GM12878 (cell line): ENCODE results near the gene MAST4. TPM values are rescaled to one million over a fixed set of nuclear protein-coding genes. Genes with fewer than 3 reads are reported as not detected.

Experiments used
- ATAC-seq: fragments of 200-7000 bp; cut with Tn5 transposase; 3 replicates; pipeline ENCODE4 v1.9.1; 2020; ENCODE audit warnings: mild to moderate bottlenecking, moderate library complexity
- BruUV-seq: library from RNA; stranded (reverse); fragments of 400-500 nt; replicated peaks from 2 replicates; lab custom pipeline; 2021; lab: Mats Ljungman, UMichigan
- CTCF ChIA-PET: fragments of 300-600 bp; sonication (Branson Sonifier 250); formaldehyde crosslinking; extraction: SDS; loops from one replicate; lab custom pipeline; 2021; ENCODE audit warnings: inconsistent platforms; lab: Yijun Ruan, JAX
- POLR2A ChIA-PET: fragments of 350-600 bp; formaldehyde crosslinking; extraction: SDS; loops from one replicate; lab custom pipeline; 2021; ENCODE audit warnings: inconsistent platforms; lab: Charles Lee
- RAD21 ChIA-PET: fragments of 300-600 bp; sonication (Branson Sonifier 250); formaldehyde crosslinking; loops from one replicate; lab custom pipeline; 2023; ENCODE audit warnings: antibody characterized with exemption; ENCODE audit not compliant: unreplicated experiment; lab: Charles Lee
- SMC1A ChIA-PET: fragments of 300-600 bp; sonication (Branson Sonifier 250); formaldehyde crosslinking; loops from one replicate; lab custom pipeline; 2023; ENCODE audit not compliant: unreplicated experiment, uncharacterized antibody; lab: Charles Lee
- DNase-seq: peaks from one replicate; pipeline ENCODE4 v3.0.0-alpha.2; 2011; ENCODE audit warnings: low read depth, low spot score
- FAIRE-seq: peaks from 3 replicates; lab custom pipeline; 2011; peaks lifted over from hg19 to GRCh38; lab: Jason Lieb, UNC
- H2AFZ ChIP-seq: 2 replicates; pipeline ENCODE4 v1.6.0; 2011; ENCODE audit warnings: low read depth, low read length, control low read depth; ENCODE audit not compliant: control insufficient read depth
- H3K27ac ChIP-seq: 2 replicates; pipeline ENCODE4 v1.5.1; 2011; ENCODE audit warnings: control low read depth; ENCODE audit not compliant: control insufficient read depth, insufficient read depth
- H3K27me3 ChIP-seq, 2 experiments: replicated peaks in 1 of 2; 2 replicates each; pipeline versions ENCODE4 v1.6.0 to v1.6.1; 2011; ENCODE audit warnings: low read length in 1 of 2; ENCODE audit not compliant: control insufficient read depth in 2 of 2, insufficient read depth in 2 of 2
- H3K36me3 ChIP-seq, 2 experiments: 2 replicates each; pipeline ENCODE4 v1.5.1; 2011; ENCODE audit warnings: low read length in 1 of 2; ENCODE audit not compliant: control insufficient read depth in 2 of 2, insufficient read depth in 2 of 2
- H3K4me1 ChIP-seq: 2 replicates; pipeline ENCODE4 v1.6.1; 2011; ENCODE audit warnings: mild to moderate bottlenecking, low read length, moderate library complexity, mixed read lengths; ENCODE audit not compliant: control insufficient read depth, insufficient read depth
- H3K4me2 ChIP-seq: 2 replicates; pipeline ENCODE4 v1.6.0; 2011; ENCODE audit warnings: control low read depth; ENCODE audit not compliant: control insufficient read depth, insufficient read depth
- H3K4me3 ChIP-seq: fragments of 200-600 bp; sonication (generic); 2 replicates; pipeline ENCODE4 v1.5.1; 2016
- H3K79me2 ChIP-seq: 2 replicates; pipeline ENCODE4 v1.6.0; 2011; ENCODE audit warnings: low read length; ENCODE audit not compliant: control insufficient read depth, insufficient read depth
- H3K9ac ChIP-seq: 2 replicates; pipeline ENCODE4 v1.8.0; 2011; ENCODE audit warnings: low read length, control low read depth, mixed read lengths; ENCODE audit not compliant: control insufficient read depth, insufficient read depth
- H3K9me3 ChIP-seq: replicated peaks from 3 replicates; pipeline ENCODE4 v1.5.1; 2011; ENCODE audit warnings: mild to moderate bottlenecking, low read length; ENCODE audit not compliant: control insufficient read depth, insufficient read depth
- H4K20me1 ChIP-seq: 2 replicates; pipeline ENCODE4 v1.6.0; 2011; ENCODE audit not compliant: control insufficient read depth, insufficient read depth
- ATF2 ChIP-seq: IDR thresholded peaks from 2 replicates; pipeline ENCODE4 v1.6.1; 2012; ENCODE audit warnings: low read length, inconsistent platforms
- ATF3 ChIP-seq: IDR thresholded peaks from 2 replicates; pipeline ENCODE4 v1.6.1; 2011; ENCODE audit warnings: low read depth, mild to moderate bottlenecking, low read length, moderate library complexity, borderline replicate concordance; ENCODE audit errors: extremely low read depth
- CEBPZ ChIP-seq: fragments of 150-350 bp; IDR thresholded peaks from 2 replicates; pipeline ENCODE4 v1.6.1; 2016; ENCODE audit warnings: low read depth, low read length
- E2F4 ChIP-seq: IDR thresholded peaks from 2 replicates; pipeline ENCODE4 v1.6.1; 2012; ENCODE audit warnings: low read depth, low read length, improper control_type of control experiment
- ETV6 ChIP-seq, 2 experiments: fragments of 450-650 bp in 1 of 2; IDR thresholded peaks in 1 of 2; conservative IDR thresholded peaks in 1 of 2; 2 replicates each; pipeline ENCODE4 v1.6.1; 2014; ENCODE audit warnings: antibody characterized with exemption in 1 of 2, borderline replicate concordance in 1 of 2, low read depth in 1 of 2, mild to moderate bottlenecking in 1 of 2, moderate library complexity in 1 of 2
- MEF2A ChIP-seq: IDR thresholded peaks from 2 replicates; pipeline ENCODE4 v1.6.1; 2011; ENCODE audit warnings: low read depth, mild to moderate bottlenecking, low read length, moderate library complexity; ENCODE audit not compliant: insufficient read depth
- RAD21 ChIP-seq: IDR thresholded peaks from 2 replicates; pipeline ENCODE4 v1.6.1; 2011; ENCODE audit warnings: mild to moderate bottlenecking, low read depth, low read length, moderate library complexity; ENCODE audit not compliant: insufficient read depth
- USF2 ChIP-seq: IDR thresholded peaks from 2 replicates; pipeline ENCODE4 v1.6.1; 2011; ENCODE audit warnings: low read depth, low read length, improper control_type of control experiment, borderline replicate concordance
- WGBS: methylation state at CpG from one replicate; pipeline ENCODE4 v1.1.6; 2016; ENCODE audit warnings: low lambda C conversion rate; ENCODE audit not compliant: insufficient replicate concordance, insufficient coverage; ENCODE audit errors: missing lambda C conversion rate; 5-methylcytosine and 5-hydroxymethylcytosine counted together
- in situ Hi-C: fragments of 300-500 bp; cut with MboI; formaldehyde crosslinking; loops from 9 replicates; pipeline ENCODE4 v1.14.3; 2018; ENCODE audit warnings: mixed read lengths
- intact Hi-C: fragments of 100-400 bp; cut with micrococcal nuclease; formaldehyde crosslinking; loops from one replicate; pipeline ENCODE4 v1.14.2; 2022; ENCODE audit not compliant: unreplicated experiment
- polyA plus RNA-seq, 11 experiments: library from polyadenylated mRNA; depleted of rRNA in 4 of 11; unstranded in 6 of 11; stranded (reverse) in 5 of 11; fragments of >200 nt; fragmentation: Nextera tagmentation in 4 of 11; fragmentation: Illumina TruSeq in 1 of 11; extraction: Ambion mirVana in 4 of 11; extraction: Trizol in 1 of 11; gene quantifications; 1 replicate in 1 of 11; 2 replicates in 10 of 11; pipeline versions ENCODE4 v1.2.1 to v1.2.3, GENCODE V29; 2011 to 2016; ENCODE audit warnings: inconsistent platforms in 2 of 11, missing spikeins in 2 of 11, low read depth in 1 of 11
- total RNA-seq, 4 experiments: library from RNA; depleted of rRNA in 3 of 4; stranded (reverse); fragments of >200 nt in 3 of 4; fragmentation: Illumina TruSeq in 1 of 4; extraction: Trizol in 1 of 4; gene quantifications; 2 replicates each; pipeline versions ENCODE4 v1.2.1 to v1.2.3, GENCODE V29; 2013 to 2021

MAST4 gene
- total and polyA plus RNA-seq, 10 of the 15 experiments (the other 5 are each of a cell fraction or from before 2014, with no cell fraction given) = 0.02 to 1.6 (median 0.29) TPM; not detected in 1

- ATAC-seq = no peak
- POLR2A ChIA-PET = no interaction called here
Measured at GRCh38 chr5:66886941-66887340, 290.7 kb downstream of the MAST4 start.

More at GRCh38 chr5:66886941-66887340, 290.7 kb downstream of the MAST4 start:
- H2AFZ ChIP-seq = no peak overlapping the region
- in situ Hi-C loops (no loop called here), intact Hi-C loops (no loop called here)
- TF ChIP-seq ATF3 (no peak), MEF2A (no peak), ATF2 (no peak), E2F4 (no peak), ETV6 (conservative IDR thresholded peaks at IDR 0.05 in 1 of 2, IDR thresholded peaks at IDR 0.05 in 1 of 2; ENCODE audit: borderline replicate concordance in 1 of 2, low read depth in 1 of 2) (no peak), RAD21 (no peak), USF2 (no peak), CEBPZ (no peak)
- TF ChIP-seq, all 136 proteins: peak for 0
- Histone ChIP-seq H3K9ac (no peak overlapping the region), H3K9me3 (no peaks in the 10 kb centered on the region), H3K79me2 (no peaks in the 10 kb centered on the region), H3K36me3 (no peaks in the 10 kb centered on the region), H3K4me1 (no peaks in the 10 kb centered on the region), H3K4me3 (no peak overlapping the region), H3K27me3 (no peaks in the 10 kb centered on the region), H3K27ac (no peak overlapping the region), H3K4me2 (no peak overlapping the region), H4K20me1 (no peaks in the 10 kb centered on the region)
- SMC1A ChIA-PET = no interaction called here
- BruUV-seq = no TSS peak
- RAD21 ChIA-PET = no interaction called here
- WGBS = 0% methylated on average over 1 of the region's 1 CpG
- DNase-seq (no peak), FAIRE-seq (no peak)
- CTCF ChIA-PET = no interaction called here
